ENCODE data around the gene MLF2.

MLF2 gene

GRCh38 chr12:6759741-6760140, 6.8 kb upstream of the MLF2 start:
- no peaks in the 10 kb centered on the region for H3K27me3 ChIP-seq (ENCODE audit: control insufficient read depth, insufficient read depth, low read length)
- TF ChIP-seq CTCF (IDR thresholded peaks at IDR 0.05): no peak
- H3K4me3 ChIP-seq (ENCODE audit: low read depth, low read length): no peak overlapping the region
- H3K9me3 ChIP-seq (ENCODE audit: control insufficient read depth, low read length): no peaks in the 10 kb centered on the region
- no peaks in the 10 kb centered on the region for H3K36me3 ChIP-seq (ENCODE audit: control insufficient read depth, insufficient read depth, low read length)
- H3K27ac ChIP-seq: no peak overlapping the region
- H3K79me2 ChIP-seq: no peaks in the 10 kb centered on the region
- no peak overlapping the region for H3K4me2 ChIP-seq (ENCODE audit: low read length)
- peaks cover 15% of the 10 kb centered on the region for H3K4me1 ChIP-seq
- H3K9ac ChIP-seq: no peak overlapping the region
- H2AFZ ChIP-seq: no peak overlapping the region

GRCh38 chr12:6758506-6759095, 5.7 kb upstream of the MLF2 start:
- Histone ChIP-seq H3K27me3 (ENCODE audit: control insufficient read depth, insufficient read depth, low read length) (no peaks in the 10 kb centered on the region), H3K4me3 (ENCODE audit: low read depth, low read length) (no peak overlapping the region), H3K4me1 (peaks cover 12% of the 10 kb centered on the region), H3K79me2 (no peaks in the 10 kb centered on the region), H3K36me3 (ENCODE audit: control insufficient read depth, insufficient read depth, low read length) (no peaks in the 10 kb centered on the region), H3K4me2 (ENCODE audit: low read length) (no peak overlapping the region), H3K9ac (no peak overlapping the region), H3K9me3 (ENCODE audit: control insufficient read depth, low read length) (no peaks in the 10 kb centered on the region), H2AFZ (no peak overlapping the region), H3K27ac (no peak overlapping the region)
- TF ChIP-seq CTCF (IDR thresholded peaks at IDR 0.05): no peak

- Histone ChIP-seq H3K4me2 (ENCODE audit: low read length) (no peak overlapping the region), H2AFZ (peak overlapping the region; percentile 63), H3K4me1 (peaks cover 11% of the 10 kb centered on the region), H3K79me2 (no peaks in the 10 kb centered on the region), H3K9me3 (ENCODE audit: control insufficient read depth, low read length) (no peaks in the 10 kb centered on the region), H3K27me3 (ENCODE audit: control insufficient read depth, insufficient read depth, low read length) (no peaks in the 10 kb centered on the region), H3K27ac (peak overlapping the region; percentile 66), H3K36me3 (ENCODE audit: control insufficient read depth, insufficient read depth, low read length) (no peaks in the 10 kb centered on the region), H3K4me3 (ENCODE audit: low read depth, low read length) (no peak overlapping the region), H3K9ac (no peak overlapping the region)
- no peak for TF ChIP-seq CTCF (IDR thresholded peaks at IDR 0.05)
Measured at GRCh38 chr12:6757028-6757690, 4.2 kb upstream of the MLF2 start.

- Histone ChIP-seq H3K27me3 (ENCODE audit: control insufficient read depth, insufficient read depth, low read length) (no peaks in the 10 kb centered on the region), H3K9me3 (ENCODE audit: control insufficient read depth, low read length) (no peaks in the 10 kb centered on the region), H2AFZ (peak overlapping the region; percentile 16), H3K9ac (no peak overlapping the region), H3K4me2 (ENCODE audit: low read length) (no peak overlapping the region), H3K36me3 (ENCODE audit: control insufficient read depth, insufficient read depth, low read length) (no peaks in the 10 kb centered on the region), H3K27ac (peak overlapping the region; percentile 97), H3K79me2 (no peaks in the 10 kb centered on the region), H3K4me3 (ENCODE audit: low read depth, low read length) (peak overlapping the region; percentile 93), H3K4me1 (peaks cover 16% of the 10 kb centered on the region)
- no peak for TF ChIP-seq CTCF (IDR thresholded peaks at IDR 0.05)
Measured at GRCh38 chr12:6754411-6754810, 1.5 kb upstream of the MLF2 start.
